ENCODE results near the gene TMPRSS15. TPM values are rescaled to one million over a fixed set of nuclear protein-coding genes. Genes with fewer than 3 reads are reported as not detected.

TMPRSS15 gene
- total and polyA plus RNA-seq, 7 experiments from 2014 or later = not detected

GRCh38 chr21:18298228-18298627 is 105.4 kb downstream of the TMPRSS15 start:
- H3K4me3 ChIP-seq (ENCODE audit: low read length) = no peak overlapping the region
- H3K9me3 ChIP-seq (ENCODE audit: control insufficient read depth in 2 of 3, low read length in 3 of 3) = no peaks in the 10 kb centered on the region
- DNase-seq = no peak
- Mint-ChIP-seq H3K27me3 (no peaks in the 10 kb centered on the region), H3K4me3 (no peak overlapping the region), H3K36me3 (no peaks in the 10 kb centered on the region), H3K27ac (no peak overlapping the region), H3K9me3 (peaks cover 0 to 2% (median 0%) of the 10 kb centered on the region in 11 donors), H3K4me1 (peaks cover 0 to 5% (median 0%) of the 10 kb centered on the region in 7 donors)
- ATAC-seq = no peak
- H3K27ac ChIP-seq (ENCODE audit: low read depth, low read length) = no peak overlapping the region
- POLR2A ChIA-PET = no interaction called here
- H3K4me1 ChIP-seq (ENCODE audit: control insufficient read depth in 2 of 2, insufficient read depth in 2 of 2, low read length in 2 of 2) = no peaks in the 10 kb centered on the region
- no peaks in the 10 kb centered on the region for H3K27me3 ChIP-seq (ENCODE audit: control insufficient read depth in 2 of 2, insufficient read depth in 2 of 2, low read length in 2 of 2)
- H3K36me3 ChIP-seq (ENCODE audit: control insufficient read depth in 2 of 3, insufficient read depth in 3 of 3, low read length in 3 of 3) = no peaks in the 10 kb centered on the region
- intact Hi-C loops (cut with micrococcal nuclease) = no loop called here
- CTCF ChIA-PET = no interaction called here

GRCh38 chr21:18294100-18294499 is 109.5 kb downstream of the TMPRSS15 start:
- Histone ChIP-seq H3K4me3 (ENCODE audit: low read length) (no peak overlapping the region), H3K27me3 (ENCODE audit: control insufficient read depth in 2 of 2, insufficient read depth in 2 of 2, low read length in 2 of 2) (no peaks in the 10 kb centered on the region), H3K36me3 (ENCODE audit: control insufficient read depth in 2 of 3, insufficient read depth in 3 of 3, low read length in 3 of 3) (no peaks in the 10 kb centered on the region), H3K4me1 (ENCODE audit: control insufficient read depth in 2 of 2, insufficient read depth in 2 of 2, low read length in 2 of 2) (no peaks in the 10 kb centered on the region), H3K9me3 (ENCODE audit: control insufficient read depth in 2 of 3, low read length in 3 of 3) (no peaks in the 10 kb centered on the region), H3K27ac (ENCODE audit: low read depth, low read length) (no peak overlapping the region)
- Mint-ChIP-seq H3K27ac (no peak overlapping the region), H3K9me3 (no peaks in the 10 kb centered on the region), H3K36me3 (no peaks in the 10 kb centered on the region), H3K4me3 (no peak overlapping the region), H3K4me1 (peaks cover 0 to 5% (median 0%) of the 10 kb centered on the region in 7 donors), H3K27me3 (peaks cover 0 to 5% (median 0%) of the 10 kb centered on the region in 5 donors)
- intact Hi-C loops (cut with micrococcal nuclease) = no loop called here
- DNase-seq (no peak), ATAC-seq (no peak)
- CTCF ChIA-PET = no interaction called here
- POLR2A ChIA-PET = no interaction called here

GRCh38 chr21:18289876-18290275 is 113.7 kb downstream of the TMPRSS15 start:
- ChIA-PET CTCF (no interaction called here), POLR2A (no interaction called here)
- no peak overlapping the region for H3K27ac Mint-ChIP-seq
- no peaks in the 10 kb centered on the region for H3K36me3 ChIP-seq (ENCODE audit: control insufficient read depth in 2 of 3, insufficient read depth in 3 of 3, low read length in 3 of 3)
- ATAC-seq = no peak
- no peak overlapping the region for H3K27ac ChIP-seq (ENCODE audit: low read depth, low read length)
- no peak overlapping the region for H3K4me3 Mint-ChIP-seq
- no peaks in the 10 kb centered on the region for H3K9me3 Mint-ChIP-seq
- no peaks in the 10 kb centered on the region for H3K4me1 Mint-ChIP-seq
- intact Hi-C loops (cut with micrococcal nuclease) = no loop called here
- no peaks in the 10 kb centered on the region for H3K27me3 ChIP-seq (ENCODE audit: control insufficient read depth in 2 of 2, insufficient read depth in 2 of 2, low read length in 2 of 2)
- H3K9me3 ChIP-seq (ENCODE audit: control insufficient read depth in 2 of 3, low read length in 3 of 3) = no peaks in the 10 kb centered on the region
- no peak overlapping the region for H3K4me3 ChIP-seq (ENCODE audit: low read length)
- H3K27me3 Mint-ChIP-seq = peaks cover 0 to 16% (median 0%) of the 10 kb centered on the region in 5 donors
- H3K36me3 Mint-ChIP-seq = no peaks in the 10 kb centered on the region
- H3K4me1 ChIP-seq (ENCODE audit: control insufficient read depth in 2 of 2, insufficient read depth in 2 of 2, low read length in 2 of 2) = no peaks in the 10 kb centered on the region
- DNase-seq = no peak

- Histone ChIP-seq H3K9me3 (ENCODE audit: control insufficient read depth in 2 of 3, low read length in 3 of 3) (no peaks in the 10 kb centered on the region), H3K27ac (ENCODE audit: low read depth, low read length) (no peak overlapping the region), H3K36me3 (ENCODE audit: control insufficient read depth in 2 of 3, insufficient read depth in 3 of 3, low read length in 3 of 3) (no peaks in the 10 kb centered on the region), H3K4me1 (ENCODE audit: control insufficient read depth in 2 of 2, insufficient read depth in 2 of 2, low read length in 2 of 2) (no peaks in the 10 kb centered on the region), H3K27me3 (ENCODE audit: control insufficient read depth in 2 of 2, insufficient read depth in 2 of 2, low read length in 2 of 2) (no peaks in the 10 kb centered on the region), H3K4me3 (ENCODE audit: low read length) (no peak overlapping the region)
- H3K27me3 Mint-ChIP-seq = peaks cover 0 to 16% (median 0%) of the 10 kb centered on the region in 5 donors
- DNase-seq (no peak), ATAC-seq (no peak)
- H3K9me3 Mint-ChIP-seq = peaks cover 0 to 11% (median 0%) of the 10 kb centered on the region in 11 donors
- no peak overlapping the region for H3K27ac Mint-ChIP-seq
- H3K36me3 Mint-ChIP-seq = no peaks in the 10 kb centered on the region
- H3K4me3 Mint-ChIP-seq = no peak overlapping the region
- POLR2A ChIA-PET = no interaction called here
- intact Hi-C loops (cut with micrococcal nuclease) = no loop called here
- H3K4me1 Mint-ChIP-seq = no peaks in the 10 kb centered on the region
- CTCF ChIA-PET = no interaction called here
These were observed 118.2 kb downstream of the TMPRSS15 start for GRCh38 chr21:18285379-18285778.

GRCh38 chr21:18275781-18276180 is 127.8 kb downstream of the TMPRSS15 start:
- intact Hi-C loops (cut with micrococcal nuclease) = no loop called here
- DNase-seq (no peak), ATAC-seq (no peak)
- H3K36me3 ChIP-seq (ENCODE audit: control insufficient read depth in 2 of 3, insufficient read depth in 3 of 3, low read length in 3 of 3) = no peaks in the 10 kb centered on the region
- no peak overlapping the region for H3K4me3 ChIP-seq (ENCODE audit: low read length)
- no peaks in the 10 kb centered on the region for H3K27me3 ChIP-seq (ENCODE audit: control insufficient read depth in 2 of 2, insufficient read depth in 2 of 2, low read length in 2 of 2)
- H3K4me1 Mint-ChIP-seq = no peaks in the 10 kb centered on the region
- H3K27me3 Mint-ChIP-seq = peaks cover 0 to 3% (median 0%) of the 10 kb centered on the region in 5 donors
- no peaks in the 10 kb centered on the region for H3K9me3 ChIP-seq (ENCODE audit: control insufficient read depth in 2 of 3, low read length in 3 of 3)
- no peak overlapping the region for H3K27ac Mint-ChIP-seq
- no peak overlapping the region for H3K27ac ChIP-seq (ENCODE audit: low read depth, low read length)
- no peaks in the 10 kb centered on the region for H3K4me1 ChIP-seq (ENCODE audit: control insufficient read depth in 2 of 2, insufficient read depth in 2 of 2, low read length in 2 of 2)
- no peak overlapping the region for H3K4me3 Mint-ChIP-seq
- H3K36me3 Mint-ChIP-seq = no peaks in the 10 kb centered on the region
- peaks cover 0 to 5% (median 0%) of the 10 kb centered on the region in 11 donors for H3K9me3 Mint-ChIP-seq
- POLR2A ChIA-PET = no interaction called here
- CTCF ChIA-PET = no interaction called here

- no peak overlapping the region for H3K27ac Mint-ChIP-seq
- no peaks in the 10 kb centered on the region for H3K36me3 Mint-ChIP-seq
- H3K4me1 ChIP-seq (ENCODE audit: control insufficient read depth in 2 of 2, insufficient read depth in 2 of 2, low read length in 2 of 2) = no peaks in the 10 kb centered on the region
- H3K27me3 ChIP-seq (ENCODE audit: control insufficient read depth in 2 of 2, insufficient read depth in 2 of 2, low read length in 2 of 2) = no peaks in the 10 kb centered on the region
- no peaks in the 10 kb centered on the region for H3K36me3 ChIP-seq (ENCODE audit: control insufficient read depth in 2 of 3, insufficient read depth in 3 of 3, low read length in 3 of 3)
- intact Hi-C loops (cut with micrococcal nuclease) = no loop called here
- POLR2A ChIA-PET = no interaction called here
- no peaks in the 10 kb centered on the region for H3K4me1 Mint-ChIP-seq
- H3K27ac ChIP-seq (ENCODE audit: low read depth, low read length) = no peak overlapping the region
- CTCF ChIA-PET = no interaction called here
- no peak overlapping the region for H3K4me3 ChIP-seq (ENCODE audit: low read length)
- DNase-seq (no peak), ATAC-seq (no peak)
- H3K9me3 Mint-ChIP-seq = no peaks in the 10 kb centered on the region
- H3K4me3 Mint-ChIP-seq = no peak overlapping the region
- H3K27me3 Mint-ChIP-seq = peaks cover 0 to 3% (median 0%) of the 10 kb centered on the region in 5 donors
- no peaks in the 10 kb centered on the region for H3K9me3 ChIP-seq (ENCODE audit: control insufficient read depth in 2 of 3, low read length in 3 of 3)
These were observed 129.2 kb downstream of the TMPRSS15 start for GRCh38 chr21:18274370-18274769.

GRCh38 chr21:18273400-18273799 is 130.2 kb downstream of the TMPRSS15 start:
- ChIA-PET CTCF (no interaction called here), POLR2A (no interaction called here)
- no peaks in the 10 kb centered on the region for H3K36me3 ChIP-seq (ENCODE audit: control insufficient read depth in 2 of 3, insufficient read depth in 3 of 3, low read length in 3 of 3)
- DNase-seq (no peak), ATAC-seq (no peak)
- no peaks in the 10 kb centered on the region for H3K27me3 ChIP-seq (ENCODE audit: control insufficient read depth in 2 of 2, insufficient read depth in 2 of 2, low read length in 2 of 2)
- peaks cover 0 to 2% (median 0%) of the 10 kb centered on the region in 11 donors for H3K9me3 Mint-ChIP-seq
- no peaks in the 10 kb centered on the region for H3K36me3 Mint-ChIP-seq
- no peak overlapping the region for H3K4me3 ChIP-seq (ENCODE audit: low read length)
- peaks cover 0 to 3% (median 0%) of the 10 kb centered on the region in 5 donors for H3K27me3 Mint-ChIP-seq
- H3K27ac Mint-ChIP-seq = no peak overlapping the region
- no peak overlapping the region for H3K4me3 Mint-ChIP-seq
- no peaks in the 10 kb centered on the region for H3K4me1 Mint-ChIP-seq
- no peaks in the 10 kb centered on the region for H3K4me1 ChIP-seq (ENCODE audit: control insufficient read depth in 2 of 2, insufficient read depth in 2 of 2, low read length in 2 of 2)
- H3K27ac ChIP-seq (ENCODE audit: low read depth, low read length) = no peak overlapping the region
- H3K9me3 ChIP-seq (ENCODE audit: control insufficient read depth in 2 of 3, low read length in 3 of 3) = no peaks in the 10 kb centered on the region
- intact Hi-C loops (cut with micrococcal nuclease) = no loop called here

Measured in naive thymus-derived CD4-positive, alpha-beta T cell (primary cell).